T-helper 1 cell treated with Interleukin-12 subunit alpha and Interleukin-12 subunit beta and Interleukin-4 antibody, amounts not matched to agents 30 ng/mL and 1 ng/mL, for 36 hours (primary cell): Measurements from ENCODE around the gene LMNB1. TPM values are rescaled to one million over a fixed set of nuclear protein-coding genes. Genes with fewer than 3 reads are reported as not detected.
"Not testable (repeated sequence)": the region's sequence is repeated elsewhere in the genome, so short reads cannot be mapped to it uniquely, and the experiment has no call there.

Source experiments
- intact Hi-C: fragments of 100-400 bp; cut with micrococcal nuclease; formaldehyde crosslinking; loops from one replicate; pipeline ENCODE4 v1.15.1; 2024
- total RNA-seq: library from RNA; stranded (reverse); gene quantifications from 2 replicates; pipeline ENCODE4 v1.2.3, GENCODE V29; 2022

LMNB1 gene
- total RNA-seq, 1 donor from 2014 or later, result 210 TPM

- intact Hi-C loops, result loop anchor here (1.0 to 10.0 kb wide), 10 partner anchors 30 to 1007 kb away; partner anchors contain the start of genes C5orf63, GRAMD2B and MARCHF3
Observed at GRCh38 chr5:126777975-126778674, 1.2 kb downstream of the LMNB1 start.

GRCh38 chr5:126778675-126779403 is 1.9 kb downstream of the LMNB1 start:
- intact Hi-C loops, result loop anchor here (1.0 to 10.0 kb wide), 10 partner anchors 31 to 1006 kb away; partner anchors contain the start of genes C5orf63, GRAMD2B and MARCHF3

- intact Hi-C loops, result loop anchor here (1.0 kb wide), 8 partner anchors 22 to 737 kb away; partner anchors contain the start of gene PRRC1
Observed at GRCh38 chr5:126780165-126780827, 3.4 kb downstream of the LMNB1 start.

GRCh38 chr5:126788409-126788808 is 11.5 kb downstream of the LMNB1 start:
- intact Hi-C loops, result not testable (repeated sequence)

GRCh38 chr5:126793097-126793496 is 16.2 kb downstream of the LMNB1 start:
- intact Hi-C loops, result no loop called here

GRCh38 chr5:126793648-126794047 is 16.7 kb downstream of the LMNB1 start:
- intact Hi-C loops, result not testable (repeated sequence)

- intact Hi-C loops, result no loop called here
Observed at GRCh38 chr5:126794157-126794828, 17.4 kb downstream of the LMNB1 start.

- intact Hi-C loops, result loop anchor here (1.0 to 5.0 kb wide), 2 partner anchors 7 to 462 kb away; no protein-coding TSS in a partner anchor
Observed at GRCh38 chr5:126799780-126800179, 22.8 kb downstream of the LMNB1 start.

- intact Hi-C loops, result loop anchor here (5.0 kb wide), 1 partner anchor 464 kb away; no protein-coding TSS in a partner anchor
Observed at GRCh38 chr5:126801174-126801991, 24.4 kb downstream of the LMNB1 start.

- intact Hi-C loops, result loop anchor here (1.0 to 5.0 kb wide), 5 partner anchors 9 to 465 kb away; no protein-coding TSS in a partner anchor
Observed at GRCh38 chr5:126801992-126802294, 25.0 kb downstream of the LMNB1 start.

GRCh38 chr5:126805063-126805462 is 28.1 kb downstream of the LMNB1 start:
- intact Hi-C loops, result no loop called here

- intact Hi-C loops, result loop anchor here (1.0 kb wide), 1 partner anchor 152 kb away; no protein-coding TSS in a partner anchor
Observed at GRCh38 chr5:126808521-126808988, 31.6 kb downstream of the LMNB1 start.

GRCh38 chr5:126809916-126810315 is 33.0 kb downstream of the LMNB1 start:
- intact Hi-C loops, result loop anchor here (2.0 to 10.0 kb wide), 5 partner anchors 35 to 705 kb away; partner anchors contain the start of genes PHAX and PRRC1

- intact Hi-C loops, result loop anchor here (1.0 to 10.0 kb wide), 12 partner anchors 8 to 704 kb away; partner anchors contain the start of genes MARCHF3, PHAX and PRRC1
Observed at GRCh38 chr5:126810596-126811380, 33.9 kb downstream of the LMNB1 start.

- intact Hi-C loops, result loop anchor here (1.0 to 10.0 kb wide), 12 partner anchors 9 to 703 kb away; partner anchors contain the start of genes MARCHF3, PHAX and PRRC1
Observed at GRCh38 chr5:126811515-126812198, 34.7 kb downstream of the LMNB1 start.

GRCh38 chr5:126812199-126812570 is 35.2 kb downstream of the LMNB1 start:
- intact Hi-C loops, result loop anchor here (5.0 to 10.0 kb wide), 2 partner anchors 500 to 703 kb away; partner anchors contain the start of gene PRRC1

GRCh38 chr5:126813799-126814198 is 36.9 kb downstream of the LMNB1 start:
- intact Hi-C loops, result loop anchor here (2.0 to 10.0 kb wide), 3 partner anchors 17 to 701 kb away; partner anchors contain the start of gene PRRC1
